NCI-H345 treated with DMSO at 0.1 percent for 48 hours (cell line): ENCODE measurements around the gene KLRD1.
"Not testable (repeated sequence)": the region's sequence is repeated elsewhere in the genome, so short reads cannot be mapped to it uniquely, and the experiment has no call there.

Source experiments
- DNase-seq: peaks from one replicate; lab custom pipeline; 2025; ENCODE audit not compliant: unreplicated experiment; lab: John Stamatoyannopoulos, UW

Gene KLRD1

GRCh38 chr12:10368206-10369171 is 60.8 kb downstream of the KLRD1 start:
- DNase-seq = no peak

GRCh38 chr12:10369557-10370415 is 62.1 kb downstream of the KLRD1 start:
- no peak for DNase-seq

- not testable (repeated sequence) for DNase-seq
Observed at GRCh38 chr12:10371893-10372535, 64.3 kb downstream of the KLRD1 start.

- DNase-seq = no peak
Observed at GRCh38 chr12:10372559-10372958, 64.9 kb downstream of the KLRD1 start.

- no peak for DNase-seq
Observed at GRCh38 chr12:10374624-10375018, 67.0 kb downstream of the KLRD1 start.

- not testable (repeated sequence) for DNase-seq
Observed at GRCh38 chr12:10378737-10379136, 71.1 kb downstream of the KLRD1 start.
